Measurements from ENCODE around the gene LRCH3. TPM values are rescaled to one million over a fixed set of nuclear protein-coding genes. Genes with fewer than 3 reads are reported as not detected.

Gene LRCH3
- polyA plus RNA-seq, 2 of the 4 experiments (the other 2 are of a cell fraction), result 14.2 to 44.6 TPM

- Histone ChIP-seq H3K4me3 (no peak overlapping the region), H3K4me1 (peaks cover 17% of the 10 kb centered on the region; the same call in 2 of the 3 replicates), H3K27ac (peak overlapping the region; percentile 69 to 76), H3K9me3 (no peaks in the 10 kb centered on the region), H3K4me2 (peak overlapping the region; percentile 43; the same call in 2 of the 3 replicates)
- ATAC-seq (no peak), DNase-seq (ENCODE audit: low read depth in 1 of 2, low spot score in 1 of 2) (no peak), FAIRE-seq (no peak)
- WGBS (ENCODE audit: missing lambda C conversion rate), result 92% methylated on average over 9 of the region's 9 CpGs
- CTCF ChIA-PET, result no interaction called here
- POLR2A ChIA-PET, result interaction anchor here (1.2 kb wide), 1 partner anchor 64 kb away, joined by 3 read pairs; no protein-coding TSS in a partner anchor
- TF ChIP-seq EHMT2 (IDR thresholded peaks at IDR 0.05; ENCODE audit: low read depth), result no peak
- TF ChIP-seq CBX8 (IDR thresholded peaks at IDR 0.05), result no peak
- TF ChIP-seq RCOR1 (IDR thresholded peaks at IDR 0.05; ENCODE audit: low read depth, low read length), result no peak
- TF ChIP-seq ESRRA (IDR thresholded peaks at IDR 0.05; ENCODE audit: borderline replicate concordance, low read length), result no peak
- TF ChIP-seq RNF2 (IDR thresholded peaks at IDR 0.05; ENCODE audit: borderline replicate concordance, low read depth), result no peak
- TF ChIP-seq MAX (IDR thresholded peaks at IDR 0.05), result no peak
- no peak for TF ChIP-seq MAFK (IDR thresholded peaks at IDR 0.05; ENCODE audit: partially characterized antibody)
- no peak for TF ChIP-seq HOXA7 (CRISPR knock-in tag; IDR thresholded peaks at IDR 0.05)
- no peak for TF ChIP-seq BHLHE40 (IDR thresholded peaks at IDR 0.05; ENCODE audit: low read depth, low read length)
- no peak for TF ChIP-seq ZC3H11A (IDR thresholded peaks at IDR 0.05)
- no peak for TF ChIP-seq HES2 (IDR thresholded peaks at IDR 0.05)
- TF ChIP-seq E2F6 (IDR thresholded peaks at IDR 0.05; ENCODE audit: borderline replicate concordance, low read depth), result no peak
- TF ChIP-seq CTCF (IDR thresholded peaks at IDR 0.05), result no peak
- no peak for TF ChIP-seq RARB (CRISPR knock-in tag; IDR thresholded peaks at IDR 0.05)
- no peak for TF ChIP-seq HOXB5 (CRISPR knock-in tag; IDR thresholded peaks at IDR 0.05)
- TF ChIP-seq CHD4 (IDR thresholded peaks at IDR 0.05; ENCODE audit: borderline replicate concordance), result no peak
These were observed 64.5 kb downstream of the LRCH3 start for GRCh38 chr3:197855571-197855970.

- no peak for ATAC-seq
- CTCF ChIA-PET, result interaction anchor here (0.7 kb wide), 1 partner anchor 43 kb away, joined by 3 read pairs; no protein-coding TSS in a partner anchor
- FAIRE-seq, result no peak
- TF ChIP-seq HEYL (CRISPR knock-in tag; IDR thresholded peaks at IDR 0.05) (no peak), HOXB13 (CRISPR knock-in tag; IDR thresholded peaks at IDR 0.05; ENCODE audit: low read depth) (no peak), GATA3 (IDR thresholded peaks at IDR 0.05; ENCODE audit: borderline replicate concordance) (no peak), RCOR1 (IDR thresholded peaks at IDR 0.05; ENCODE audit: low read depth, low read length) (no peak), FOSL2 (IDR thresholded peaks at IDR 0.05) (no peak), FOSL2 (CRISPR knock-in tag; IDR thresholded peaks at IDR 0.05) (no peak), TFCP2L1 (CRISPR knock-in tag; IDR thresholded peaks at IDR 0.05) (no peak), ELK1 (IDR thresholded peaks at IDR 0.05; ENCODE audit: low read depth, low read length) (no peak), CTCF (IDR thresholded peaks at IDR 0.05) (no peak), CBX2 (IDR thresholded peaks at IDR 0.05; ENCODE audit: borderline replicate concordance, low read depth) (no peak), EP300 (IDR thresholded peaks at IDR 0.05) (no peak), MAFK (IDR thresholded peaks at IDR 0.05; ENCODE audit: partially characterized antibody) (no peak), PHF8 (IDR thresholded peaks at IDR 0.05; ENCODE audit: borderline replicate concordance, low read depth) (no peak), JUNB (IDR thresholded peaks at IDR 0.05) (no peak), ESRRA (IDR thresholded peaks at IDR 0.05; ENCODE audit: borderline replicate concordance, low read length) (no peak), MYC (IDR thresholded peaks at IDR 0.05; ENCODE audit: borderline replicate concordance, low read length) (no peak), POLR2AphosphoS2 (conservative IDR thresholded peaks at IDR 0.05; ENCODE audit: low read length) (no peak), FOXS1 (CRISPR knock-in tag; IDR thresholded peaks at IDR 0.05) (no peak), RAD21 (conservative IDR thresholded peaks at IDR 0.05 in 1 of 2, IDR thresholded peaks at IDR 0.05 in 1 of 2) (no peak), CEBPB (IDR thresholded peaks at IDR 0.05) (no peak)
These were observed 65.3 kb downstream of the LRCH3 start for GRCh38 chr3:197856199-197856816.

More at GRCh38 chr3:197856199-197856816, 65.3 kb downstream of the LRCH3 start:
- peaks cover 17% of the 10 kb centered on the region; the same call in 2 of the 3 replicates for H3K4me1 ChIP-seq
- WGBS (ENCODE audit: missing lambda C conversion rate), result 83% methylated on average over 8 of the region's 8 CpGs
- no peak overlapping the region for H3K4me2 ChIP-seq
- no peak for DNase-seq (ENCODE audit: low read depth in 1 of 2, low spot score in 1 of 2)
- POLR2A ChIA-PET, result no interaction called here
- no peaks in the 10 kb centered on the region for H3K9me3 ChIP-seq
- H3K4me3 ChIP-seq, result no peak overlapping the region
- H3K27ac ChIP-seq, result peak overlapping the region in 1 of 2 experiments; percentile 76; a peak in 2 of 6 replicates

Measured in A549 (cell line).